Neural progenitor cell (in vitro differentiated cells): Measurements from ENCODE around the gene TMEFF2. TPM values are rescaled to one million over a fixed set of nuclear protein-coding genes. Genes with fewer than 3 reads are reported as not detected.

Source experiments
- DNase-seq: peaks from one replicate; pipeline ENCODE4 v3.0.0-alpha.2; 2016; ENCODE audit warnings: low spot score
- H2AFZ ChIP-seq: fragments of 200-600 bp; sonication (generic); replicated peaks from 2 replicates; pipeline ENCODE4 v1.6.1; 2016; ENCODE audit warnings: antibody characterized with exemption
- H3F3A ChIP-seq: fragments of 200-600 bp; sonication (generic); 2 replicates; pipeline ENCODE4 v1.6.1; 2016; ENCODE audit warnings: antibody characterized with exemption, low read depth
- H3K27ac ChIP-seq: fragments of 200-600 bp; sonication (generic); 2 replicates; pipeline ENCODE4 v1.5.1; 2016; ENCODE audit warnings: mild to moderate bottlenecking
- H3K27me3 ChIP-seq: fragments of 200-600 bp; sonication (generic); 2 replicates; pipeline ENCODE4 v1.6.1; 2016; ENCODE audit warnings: mild to moderate bottlenecking, moderate library complexity
- H3K36me3 ChIP-seq: fragments of 200-600 bp; sonication (generic); 2 replicates; pipeline ENCODE4 v1.5.1; 2016
- H3K4me1 ChIP-seq: fragments of 200-600 bp; sonication (generic); 2 replicates; pipeline ENCODE4 v1.6.1; 2016; ENCODE audit warnings: mixed run types
- H3K4me2 ChIP-seq: fragments of 200-600 bp; sonication (generic); 2 replicates; pipeline ENCODE4 v1.6.1; 2016
- H3K4me3 ChIP-seq: fragments of 200-600 bp; sonication (generic); 2 replicates; pipeline ENCODE4 v1.5.1; 2016
- H3K79me2 ChIP-seq: fragments of 200-600 bp; sonication (generic); 2 replicates; pipeline ENCODE4 v1.6.1; 2016; ENCODE audit warnings: low read depth
- H3K9ac ChIP-seq: fragments of 200-600 bp; sonication (generic); 2 replicates; pipeline ENCODE4 v1.6.1; 2016
- H3K9me3 ChIP-seq: fragments of 200-600 bp; sonication (generic); 2 replicates; pipeline ENCODE4 v1.5.1; 2016; ENCODE audit warnings: low read depth
- H4K20me1 ChIP-seq: fragments of 200-600 bp; sonication (generic); 2 replicates; pipeline ENCODE4 v1.6.1; 2016; ENCODE audit warnings: low read depth
- H3K27ac Mint-ChIP-seq: 3 replicates; pipeline ENCODE4 v1.8.0; 2021; ENCODE audit warnings: mixed read lengths
- H3K27me3 Mint-ChIP-seq: 2 replicates; pipeline ENCODE4 v1.8.0; 2022; ENCODE audit warnings: low read depth, mild to moderate bottlenecking, inconsistent platforms, moderate library complexity, mixed read lengths; ENCODE audit not compliant: insufficient read depth
- H3K36me3 Mint-ChIP-seq: 3 replicates; pipeline ENCODE4 v1.8.0; 2021; ENCODE audit warnings: mixed read lengths
- H3K4me1 Mint-ChIP-seq: 3 replicates; pipeline ENCODE4 v1.8.0; 2021; ENCODE audit warnings: mixed read lengths
- H3K4me3 Mint-ChIP-seq: 3 replicates; pipeline ENCODE4 v1.8.0; 2021; ENCODE audit warnings: mild to moderate bottlenecking, moderate library complexity, mixed read lengths
- H3K9me3 Mint-ChIP-seq: 3 replicates; pipeline ENCODE4 v1.8.0; 2020; ENCODE audit warnings: mixed read lengths
- CTCF ChIP-seq: fragments of 200-600 bp; sonication (generic); IDR thresholded peaks from 2 replicates; pipeline ENCODE4 v1.5.1; 2017; ENCODE audit warnings: antibody characterized with exemption, mild to moderate bottlenecking
- EZH2 ChIP-seq: fragments of 200-600 bp; sonication (generic); IDR thresholded peaks from 2 replicates; pipeline ENCODE4 v1.6.1; 2017; ENCODE audit warnings: antibody characterized with exemption, mild to moderate bottlenecking, moderate library complexity
- EZH2phosphoT487 ChIP-seq: fragments of 200-600 bp; sonication (generic); IDR thresholded peaks from 2 replicates; pipeline ENCODE4 v1.6.1; 2017; ENCODE audit warnings: antibody characterized with exemption
- total RNA-seq: library from RNA; depleted of rRNA; stranded (reverse); fragments of >200 nt; gene quantifications from 2 replicates; pipeline ENCODE4 v1.2.3, GENCODE V29; 2015; ENCODE audit warnings: low replicate concordance

Gene TMEFF2
- total RNA-seq, 1 donor from 2014 or later: 1.7 TPM

- H3F3A ChIP-seq: no peaks in the 10 kb centered on the region
- Mint-ChIP-seq H3K36me3 (no peaks in the 10 kb centered on the region), H3K4me1 (no peaks in the 10 kb centered on the region), H3K27ac (no peak overlapping the region), H3K27me3 (peaks cover 2% of the 10 kb centered on the region), H3K9me3 (no peaks in the 10 kb centered on the region), H3K4me3 (no peak overlapping the region)
- TF ChIP-seq EZH2 (no peak), EZH2phosphoT487 (no peak), CTCF (no peak)
- no peaks in the 10 kb centered on the region for H3K4me1 ChIP-seq
- H3K4me3 ChIP-seq: no peak overlapping the region
- DNase-seq: no peak
- H4K20me1 ChIP-seq: no peaks in the 10 kb centered on the region
- H3K36me3 ChIP-seq: no peaks in the 10 kb centered on the region
- H3K9ac ChIP-seq: no peak overlapping the region
- H3K27ac ChIP-seq: no peak overlapping the region
- H3K4me2 ChIP-seq: no peak overlapping the region
- H3K9me3 ChIP-seq: no peaks in the 10 kb centered on the region
- H2AFZ ChIP-seq: no peak overlapping the region
- H3K79me2 ChIP-seq: no peaks in the 10 kb centered on the region
- no peaks in the 10 kb centered on the region for H3K27me3 ChIP-seq
These were observed 28.9 kb downstream of the TMEFF2 start for GRCh38 chr2:192165842-192166241.

GRCh38 chr2:192162392-192163042, 32.2 kb downstream of the TMEFF2 start:
- H3K27ac Mint-ChIP-seq: no peak overlapping the region
- TF ChIP-seq CTCF (peak; percentile 99), EZH2phosphoT487 (no peak), EZH2 (no peak)
- no peaks in the 10 kb centered on the region for H3K36me3 Mint-ChIP-seq
- Histone ChIP-seq H3K36me3 (no peaks in the 10 kb centered on the region), H3K27me3 (no peaks in the 10 kb centered on the region), H3F3A (no peaks in the 10 kb centered on the region), H3K4me1 (no peaks in the 10 kb centered on the region), H2AFZ (peak overlapping the region; percentile 78), H4K20me1 (no peaks in the 10 kb centered on the region), H3K4me3 (no peak overlapping the region), H3K27ac (no peak overlapping the region), H3K9me3 (no peaks in the 10 kb centered on the region), H3K4me2 (no peak overlapping the region), H3K9ac (no peak overlapping the region), H3K79me2 (no peaks in the 10 kb centered on the region)
- DNase-seq: peak; percentile 73
- H3K4me1 Mint-ChIP-seq: no peaks in the 10 kb centered on the region
- H3K27me3 Mint-ChIP-seq: peaks cover 2% of the 10 kb centered on the region
- no peaks in the 10 kb centered on the region for H3K9me3 Mint-ChIP-seq
- H3K4me3 Mint-ChIP-seq: no peak overlapping the region

- Histone ChIP-seq H4K20me1 (no peaks in the 10 kb centered on the region), H3K36me3 (no peaks in the 10 kb centered on the region), H3K79me2 (no peaks in the 10 kb centered on the region), H3K4me2 (no peak overlapping the region), H3K27me3 (no peaks in the 10 kb centered on the region), H2AFZ (no peak overlapping the region), H3K4me3 (no peak overlapping the region), H3K9ac (no peak overlapping the region), H3K4me1 (no peaks in the 10 kb centered on the region), H3F3A (no peaks in the 10 kb centered on the region), H3K27ac (no peak overlapping the region), H3K9me3 (no peaks in the 10 kb centered on the region)
- Mint-ChIP-seq H3K36me3 (no peaks in the 10 kb centered on the region), H3K27me3 (peaks cover 2% of the 10 kb centered on the region), H3K4me3 (no peak overlapping the region), H3K4me1 (no peaks in the 10 kb centered on the region), H3K9me3 (no peaks in the 10 kb centered on the region), H3K27ac (no peak overlapping the region)
- TF ChIP-seq EZH2: no peak
- no peak for TF ChIP-seq EZH2phosphoT487
- no peak for TF ChIP-seq CTCF
- no peak for DNase-seq
These were observed 33.0 kb downstream of the TMEFF2 start for GRCh38 chr2:192161656-192162290.
